DOHH2 (cell line): Measurements from ENCODE around the gene PIP5K1A.

Experiments
- CTCF ChIP-seq: fragments of 200-600 bp; sonication (generic); IDR thresholded peaks from one replicate; pipeline ENCODE4 v1.5.1; 2014; ENCODE audit warnings: antibody characterized with exemption, mild to moderate bottlenecking, low read depth, low read length; ENCODE audit not compliant: poor library complexity, severe bottlenecking
- EZH2phosphoT487 ChIP-seq: fragments of 200-600 bp; sonication (generic); IDR thresholded peaks from 2 replicates; pipeline ENCODE4 v1.6.1; 2017; ENCODE audit warnings: borderline replicate concordance, mild to moderate bottlenecking, antibody characterized with exemption, low read length, moderate library complexity, mixed read lengths

DNA sequence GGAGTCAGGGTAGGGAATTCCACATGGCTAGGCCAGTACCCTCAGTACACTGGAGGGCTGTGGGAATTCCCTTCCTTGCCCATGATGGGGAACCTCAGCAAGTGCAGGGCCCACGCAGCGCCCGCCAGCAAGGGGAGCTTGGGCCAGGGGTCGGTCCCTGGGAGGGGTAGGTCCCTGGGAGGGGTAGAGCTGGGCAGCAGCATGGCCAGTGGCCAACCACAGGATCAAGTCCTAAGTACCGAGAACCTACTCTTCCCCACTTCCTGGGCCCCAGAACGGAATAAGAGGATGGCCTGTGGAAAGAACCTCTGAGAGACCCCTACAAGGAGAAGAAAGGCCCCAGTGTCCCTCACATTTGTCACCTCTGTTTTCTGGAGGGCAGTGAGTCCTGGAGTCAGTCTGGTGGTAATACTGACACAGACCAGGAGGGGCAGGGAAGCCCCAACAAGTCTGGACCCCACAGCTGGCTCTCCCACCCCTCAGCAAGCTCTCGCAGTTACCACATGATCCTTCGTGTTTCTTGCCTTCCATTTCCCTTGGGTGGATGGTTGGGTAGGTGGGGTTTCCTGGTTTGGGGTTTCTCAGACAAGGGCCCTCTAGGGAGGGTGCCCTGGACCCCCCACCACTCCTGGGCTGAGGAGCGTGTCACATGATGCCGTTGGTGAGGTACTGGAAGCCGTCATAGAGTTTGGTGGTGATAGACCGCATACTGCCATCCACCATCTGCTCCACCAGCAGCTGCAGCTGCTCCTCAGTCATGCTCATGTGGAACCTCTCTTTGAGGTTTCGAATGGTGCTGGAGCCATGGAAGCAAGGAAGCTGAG lies 94.1 kb downstream of the PIP5K1A start:
- TF ChIP-seq EZH2phosphoT487 (no peak), CTCF (peak; percentile 22)
